Stimulated activated CD4-positive, alpha-beta T cell treated with anti-CD3 and anti-CD28 coated beads, TNF-alpha, amount 100 ng/mL, for 48 hours (primary cell): Measurements from ENCODE around the gene NEU4.
"Not testable (repeated sequence)": the region's sequence is repeated elsewhere in the genome, so short reads cannot be mapped to it uniquely, and the experiment has no call there.

ENCODE experiments used
- DNase-seq, 3 donors: peaks; one replicate each; pipeline ENCODE4 v3.0.0-alpha.2; 2020; ENCODE audit warnings: low read depth in 3 of 3

NEU4 gene

DNA sequence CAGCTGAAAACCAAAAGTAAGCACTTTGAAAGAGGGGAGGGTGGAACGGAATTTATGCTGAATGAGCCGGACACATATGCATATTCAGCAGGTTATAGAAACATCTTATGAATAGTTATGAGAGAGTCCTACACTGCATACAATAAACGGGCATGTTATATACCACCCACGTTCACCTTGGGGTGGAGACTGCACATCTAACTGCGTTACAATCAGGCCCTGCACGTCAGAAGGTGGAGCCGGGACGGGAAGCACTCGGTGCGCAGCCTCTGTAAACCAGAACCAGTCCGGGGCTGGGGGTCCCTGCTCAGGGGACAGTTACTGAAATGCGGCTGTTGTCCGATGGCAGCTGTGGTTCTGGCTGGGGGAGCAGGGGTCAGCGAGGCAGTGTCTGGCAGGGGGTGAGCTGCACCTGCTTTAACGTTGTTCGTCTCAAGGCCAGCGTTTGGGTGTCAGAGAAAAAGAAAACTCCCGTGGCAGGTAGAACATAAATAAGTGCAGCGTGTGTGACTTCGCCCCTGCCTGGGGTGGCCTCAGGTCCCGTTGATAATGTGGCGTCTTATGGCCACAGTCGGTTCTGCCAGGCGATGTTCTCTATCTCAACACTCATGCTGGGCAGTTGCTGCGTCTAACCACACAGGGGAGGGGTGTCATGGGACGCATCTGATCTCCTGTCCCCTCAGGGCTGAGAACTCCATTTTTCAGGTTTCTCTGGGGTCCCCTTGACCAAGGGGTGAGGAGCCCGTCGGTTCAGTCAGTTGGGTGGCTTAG is 24.9 kb downstream of the NEU4 start:
- DNase-seq, result not testable (repeated sequence)

DNA sequence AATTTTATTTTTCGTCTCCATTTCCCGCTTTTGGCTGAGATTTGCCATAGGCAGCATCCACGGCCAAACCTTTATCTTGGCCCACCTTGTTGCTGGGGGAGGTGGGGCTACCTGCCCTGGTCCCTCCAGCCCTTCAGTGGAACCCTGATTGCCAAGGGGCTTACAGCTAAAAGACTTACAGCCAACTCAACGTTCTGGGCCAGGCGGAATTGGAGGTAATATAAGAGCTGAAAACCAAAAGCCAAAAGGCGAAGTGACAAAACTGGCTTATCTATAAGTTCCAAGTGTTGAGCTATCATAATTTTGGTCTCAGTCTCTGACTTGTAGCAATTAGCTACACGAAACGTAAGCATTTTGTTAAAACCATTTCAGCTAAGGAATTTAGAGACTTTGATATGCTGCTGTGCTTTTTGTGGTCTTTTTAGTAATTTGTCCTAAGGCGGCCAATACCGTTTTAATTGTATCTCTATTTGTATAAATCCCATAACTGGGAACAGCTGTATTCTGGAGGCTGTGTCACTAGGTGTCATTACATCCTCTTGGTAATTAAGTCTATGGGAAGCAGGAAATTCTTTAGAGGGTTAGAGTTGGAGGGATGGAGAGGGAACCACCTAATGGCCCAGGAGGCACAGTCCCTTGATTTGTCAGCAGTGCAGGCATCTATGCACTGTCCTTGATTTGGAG is 25.7 kb downstream of the NEU4 start:
- no peak for DNase-seq

DNA sequence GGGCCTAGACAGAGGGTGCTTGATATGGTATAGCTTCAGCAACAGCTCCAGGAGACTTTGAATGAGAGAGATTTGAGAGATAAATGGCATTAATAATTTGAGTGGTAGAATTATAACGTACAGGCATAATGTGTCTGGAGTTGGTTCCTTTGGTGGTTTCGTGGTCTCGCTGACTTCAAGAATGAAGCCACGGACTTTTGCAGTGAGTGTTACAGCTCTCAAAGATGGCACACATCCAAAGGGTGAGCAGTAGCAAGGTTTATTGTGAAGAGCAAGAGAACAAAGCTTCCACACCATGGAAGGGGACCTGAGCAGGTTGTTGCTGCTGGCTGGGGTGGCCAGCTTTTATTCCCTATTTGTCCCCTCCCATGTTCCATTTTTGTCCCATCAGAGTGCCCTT is 26.6 kb downstream of the NEU4 start:
- no peak for DNase-seq

DNA sequence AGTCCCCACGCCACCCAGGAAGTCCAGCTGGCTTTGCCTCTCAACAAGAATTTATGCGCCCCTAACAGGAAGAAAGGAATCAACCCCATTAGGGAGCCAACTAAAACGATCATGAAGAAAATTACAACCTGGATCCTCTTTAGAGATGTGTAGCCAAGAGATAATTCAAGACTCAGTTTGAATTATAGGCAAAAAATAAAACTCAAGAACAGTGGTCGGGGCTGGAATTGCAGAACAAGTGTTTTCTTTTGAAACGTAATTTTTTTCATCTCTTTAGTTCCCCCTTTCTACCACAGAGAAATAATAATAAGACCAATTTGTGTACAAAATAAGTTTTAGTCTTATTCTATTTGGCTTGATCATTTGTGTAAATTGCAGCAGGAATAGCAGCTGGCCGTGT is 27.3 kb downstream of the NEU4 start:
- no peak for DNase-seq

DNA sequence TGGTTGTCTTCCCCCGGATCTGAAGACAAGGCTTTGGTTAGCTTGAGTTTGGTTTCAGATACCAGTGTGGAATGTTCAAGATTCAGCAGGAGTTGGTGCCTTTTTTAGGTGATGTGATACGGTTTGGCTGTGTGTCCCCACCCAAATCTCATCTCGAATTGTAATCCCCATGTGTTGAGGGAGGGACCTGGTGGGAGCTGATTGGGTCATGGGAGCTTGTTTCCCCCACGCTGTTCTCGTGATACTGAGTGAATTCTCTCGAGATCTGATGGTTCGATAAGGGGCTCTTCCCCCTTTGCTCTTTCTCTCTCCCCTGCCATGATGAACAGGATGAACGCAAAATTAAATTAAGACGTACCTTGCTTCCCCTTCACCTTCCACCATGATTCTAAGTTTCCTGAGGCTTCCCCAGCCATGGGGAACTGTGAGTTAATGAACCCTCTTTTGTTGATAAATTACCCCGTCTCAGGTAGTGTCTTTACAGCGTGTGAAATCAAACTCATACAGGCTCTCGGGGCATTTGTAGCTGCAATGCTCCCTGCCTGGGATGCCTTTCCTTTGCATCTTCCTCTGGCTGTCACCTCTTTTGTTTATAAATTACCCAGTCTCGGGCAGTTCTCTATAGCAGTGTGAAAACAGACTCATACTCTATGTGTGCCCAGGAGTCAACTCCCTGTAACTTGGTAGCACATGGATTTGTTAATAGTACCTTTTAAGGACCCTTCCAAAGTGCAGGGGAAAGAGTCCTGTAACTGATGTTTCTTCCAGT is 28.4 kb downstream of the NEU4 start:
- no peak for DNase-seq

DNA sequence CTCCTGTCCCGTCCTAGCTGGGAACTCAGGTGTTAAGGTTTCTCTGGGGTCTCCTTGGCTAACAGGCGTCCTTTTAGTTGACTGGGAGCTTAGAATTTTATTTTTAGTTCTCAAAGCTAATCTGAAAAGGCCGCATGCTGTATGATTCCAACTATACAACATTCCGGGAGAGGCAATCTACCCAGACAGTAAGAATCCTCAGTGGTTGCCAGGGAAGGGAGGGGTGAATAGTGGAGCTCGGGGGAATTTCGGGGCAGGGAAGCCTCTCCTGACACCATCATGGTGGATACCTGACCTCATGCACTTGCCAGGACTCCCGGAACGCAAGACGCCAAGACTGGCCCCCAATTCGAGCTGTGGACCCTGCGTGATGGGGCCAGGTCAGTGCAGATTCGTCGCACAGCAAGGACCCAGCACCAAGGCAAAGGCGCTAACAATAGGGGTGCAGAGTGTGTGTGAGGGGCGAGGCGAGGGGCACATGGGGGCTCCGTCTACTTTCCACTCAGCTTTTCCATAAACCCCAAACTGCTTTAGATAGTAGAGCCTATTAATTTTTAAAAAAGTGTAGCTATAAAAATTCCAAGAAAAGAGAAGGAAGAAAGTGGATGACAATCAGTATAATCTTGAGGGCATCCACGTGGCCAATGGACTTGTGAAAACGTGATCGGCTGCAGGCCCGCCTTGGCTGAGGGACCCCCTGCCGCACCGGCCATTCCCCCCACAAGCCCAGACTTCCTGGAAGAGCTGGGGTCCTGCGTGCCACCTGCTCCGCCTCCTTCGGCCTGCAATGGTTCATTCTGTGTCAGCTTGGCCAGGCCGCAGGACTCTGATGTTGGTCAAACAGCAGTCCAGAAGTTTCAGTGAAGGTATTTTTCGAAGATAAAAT is 32.4 kb downstream of the NEU4 start:
- no peak for DNase-seq

DNA sequence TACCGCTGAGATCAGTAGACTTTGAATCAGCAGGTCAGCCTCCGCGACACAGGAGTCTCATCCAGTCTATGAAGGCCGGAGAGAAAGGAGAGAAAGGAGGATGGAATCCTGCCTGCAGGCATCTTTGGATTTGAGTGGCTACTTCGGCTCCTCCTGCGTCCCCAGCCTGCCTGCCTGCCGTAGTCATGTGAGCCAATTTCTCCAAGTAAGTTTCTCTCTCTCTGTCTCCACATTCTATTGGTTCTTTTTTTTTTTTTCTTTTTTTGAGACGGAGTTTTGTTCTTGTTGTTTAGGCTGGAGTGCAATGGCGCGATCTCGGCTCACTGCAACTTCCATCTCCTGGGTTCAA is 33.0 kb downstream of the NEU4 start:
- no peak for DNase-seq

DNA sequence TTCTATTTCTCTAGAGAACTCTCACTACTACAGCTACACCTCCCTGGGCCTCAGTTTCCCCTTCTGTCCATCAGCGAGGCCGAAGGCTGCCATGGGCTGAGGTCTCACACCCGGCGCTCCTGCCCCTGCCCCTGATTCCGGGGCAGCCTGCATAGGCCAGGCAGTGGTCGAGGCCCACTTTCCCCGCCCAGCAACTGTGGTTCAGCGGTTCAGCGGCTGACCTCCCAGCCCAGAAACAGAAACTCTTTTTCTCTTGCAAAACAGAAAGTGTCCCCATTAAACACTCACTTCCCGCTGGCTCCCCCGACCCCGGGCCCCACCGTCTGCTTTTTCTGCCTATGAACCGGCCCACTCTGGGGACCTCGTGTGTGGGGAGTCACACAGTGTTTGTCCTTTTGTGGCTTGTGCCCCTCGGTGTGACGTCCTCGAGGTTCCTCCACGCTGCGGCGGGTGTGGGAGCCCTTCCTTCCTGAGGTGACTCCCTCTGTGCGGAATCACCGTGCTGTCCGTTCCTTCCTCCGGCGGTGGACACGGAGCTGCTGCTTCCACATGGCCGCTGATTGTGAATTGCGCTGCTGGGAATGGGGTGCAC is 33.7 kb downstream of the NEU4 start:
- DNase-seq, result peak in 1 of 3 donors; percentile 21

DNA sequence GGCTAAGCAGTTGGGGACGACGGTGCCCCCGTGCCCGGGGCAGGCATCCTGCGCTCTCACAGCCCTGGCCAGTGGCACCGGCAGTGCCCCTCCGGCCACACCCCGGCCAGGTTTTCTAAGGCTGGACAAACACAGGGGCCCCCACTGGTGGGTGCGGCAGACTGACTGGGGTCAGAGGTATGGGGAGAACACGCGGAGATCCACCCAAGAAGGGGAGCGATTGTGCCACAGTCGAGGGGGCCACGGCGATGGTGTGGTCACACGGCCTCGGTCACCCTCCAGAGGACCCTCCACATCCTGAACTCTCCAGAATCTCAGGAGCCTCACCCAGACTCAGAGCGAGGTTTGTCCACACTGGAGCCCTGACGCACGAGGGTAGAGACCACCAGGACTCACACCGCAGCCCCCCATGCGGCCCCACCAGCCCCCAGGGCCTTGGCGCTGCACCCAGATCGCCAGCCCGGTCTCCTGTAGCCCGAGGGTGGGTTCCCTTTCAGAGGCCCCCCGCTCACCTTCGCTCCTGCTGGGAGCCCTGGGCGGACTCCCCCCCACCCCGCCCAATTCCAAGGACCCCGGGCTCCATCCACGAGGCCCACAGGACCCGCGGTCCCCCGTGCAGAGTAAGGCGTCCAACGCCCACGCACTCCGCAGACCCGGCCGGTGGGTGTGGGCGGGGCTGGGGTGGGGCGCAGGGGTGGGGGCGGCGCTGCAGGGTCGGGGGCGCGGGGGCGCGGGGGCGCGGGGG is 34.5 kb downstream of the NEU4 start:
- DNase-seq, result no peak

DNA sequence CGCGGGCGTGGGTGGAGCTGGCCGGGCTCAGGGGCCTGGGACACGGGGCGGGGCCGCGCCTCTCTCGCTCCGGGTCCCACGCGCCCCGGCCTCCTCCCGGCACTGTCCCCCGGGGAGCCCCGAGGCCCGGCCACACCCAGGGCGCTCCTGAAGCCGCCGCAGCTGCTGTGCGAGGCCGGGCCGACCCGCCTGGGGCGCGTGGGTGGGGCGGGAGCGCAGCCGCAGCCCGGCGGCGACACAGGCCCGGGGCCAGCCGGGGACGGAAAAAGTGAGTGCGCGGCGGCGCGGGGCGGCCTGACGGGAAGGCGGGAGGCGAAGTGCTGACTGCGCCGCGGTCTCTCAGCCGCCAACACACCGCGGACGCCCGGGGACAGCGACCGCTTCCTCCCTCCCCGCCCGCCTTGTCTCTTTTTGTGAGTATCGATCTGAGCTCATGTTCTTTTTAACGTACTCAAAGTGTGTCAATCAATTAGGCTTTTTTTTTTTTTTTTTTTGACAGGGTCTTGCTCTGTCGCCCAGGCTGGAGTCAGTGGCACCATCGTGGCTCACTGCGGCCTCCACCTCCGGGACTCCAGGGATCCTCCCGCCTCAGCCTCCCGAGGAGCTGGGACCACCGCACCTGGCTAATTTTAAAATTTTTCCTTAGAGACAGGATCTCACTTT is 35.2 kb downstream of the NEU4 start:
- DNase-seq, result peak; percentile 78 to 84 (median 80)

DNA sequence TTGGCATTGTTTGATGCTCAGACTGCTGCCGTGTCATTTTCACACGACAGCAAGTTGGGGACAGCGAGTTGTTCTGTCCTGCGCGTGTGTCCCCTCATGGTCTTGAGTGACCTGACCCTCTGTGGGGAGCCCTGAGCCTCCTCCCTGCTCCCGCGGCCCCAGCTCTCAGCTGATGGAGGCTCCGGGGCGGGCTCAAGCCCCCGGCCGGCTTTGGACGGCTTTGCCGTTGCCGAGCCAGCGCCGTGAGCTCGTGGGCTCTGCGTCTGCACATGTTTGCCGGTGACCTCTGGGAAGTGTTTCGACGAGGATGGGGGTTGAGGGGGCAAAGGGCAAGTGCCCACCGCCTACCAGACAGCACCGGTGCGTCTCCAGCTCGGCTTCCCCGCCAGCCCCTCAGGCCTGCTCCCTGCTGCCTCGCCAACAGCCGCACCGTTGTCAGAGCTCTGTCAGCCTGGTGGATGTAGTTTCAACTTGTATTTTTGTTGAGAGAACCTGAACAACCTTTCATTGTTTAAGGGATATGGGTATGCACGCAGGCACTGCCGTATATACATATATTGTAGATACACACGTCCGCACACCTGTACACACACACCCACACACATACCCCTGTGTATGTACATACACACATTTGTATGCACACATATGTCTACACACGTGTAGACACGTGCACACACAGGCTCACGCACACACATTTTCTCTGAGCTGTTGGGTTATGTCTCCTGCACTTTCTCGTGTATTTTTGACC is 36.0 kb downstream of the NEU4 start:
- no peak for DNase-seq

DNA sequence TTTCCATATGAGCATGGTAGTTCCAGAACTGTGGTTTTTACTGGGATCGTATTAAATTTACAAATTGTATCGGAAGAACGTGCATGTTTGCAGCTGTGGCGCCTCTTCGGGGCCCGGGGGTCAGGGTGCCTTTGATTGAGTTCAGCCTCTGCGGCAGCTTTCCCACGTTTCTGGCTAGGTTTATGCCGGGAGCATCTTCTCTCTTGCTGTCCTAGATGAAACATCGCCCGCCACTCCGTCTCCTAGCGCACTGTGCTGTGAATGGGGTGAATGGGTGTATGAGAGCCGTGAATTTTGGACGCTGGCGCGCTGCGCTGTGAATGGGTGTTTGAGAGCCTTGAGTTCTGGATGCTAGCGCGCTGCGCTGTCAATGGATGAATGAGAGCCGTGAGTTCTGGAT is 37.4 kb downstream of the NEU4 start:
- no peak for DNase-seq

DNA sequence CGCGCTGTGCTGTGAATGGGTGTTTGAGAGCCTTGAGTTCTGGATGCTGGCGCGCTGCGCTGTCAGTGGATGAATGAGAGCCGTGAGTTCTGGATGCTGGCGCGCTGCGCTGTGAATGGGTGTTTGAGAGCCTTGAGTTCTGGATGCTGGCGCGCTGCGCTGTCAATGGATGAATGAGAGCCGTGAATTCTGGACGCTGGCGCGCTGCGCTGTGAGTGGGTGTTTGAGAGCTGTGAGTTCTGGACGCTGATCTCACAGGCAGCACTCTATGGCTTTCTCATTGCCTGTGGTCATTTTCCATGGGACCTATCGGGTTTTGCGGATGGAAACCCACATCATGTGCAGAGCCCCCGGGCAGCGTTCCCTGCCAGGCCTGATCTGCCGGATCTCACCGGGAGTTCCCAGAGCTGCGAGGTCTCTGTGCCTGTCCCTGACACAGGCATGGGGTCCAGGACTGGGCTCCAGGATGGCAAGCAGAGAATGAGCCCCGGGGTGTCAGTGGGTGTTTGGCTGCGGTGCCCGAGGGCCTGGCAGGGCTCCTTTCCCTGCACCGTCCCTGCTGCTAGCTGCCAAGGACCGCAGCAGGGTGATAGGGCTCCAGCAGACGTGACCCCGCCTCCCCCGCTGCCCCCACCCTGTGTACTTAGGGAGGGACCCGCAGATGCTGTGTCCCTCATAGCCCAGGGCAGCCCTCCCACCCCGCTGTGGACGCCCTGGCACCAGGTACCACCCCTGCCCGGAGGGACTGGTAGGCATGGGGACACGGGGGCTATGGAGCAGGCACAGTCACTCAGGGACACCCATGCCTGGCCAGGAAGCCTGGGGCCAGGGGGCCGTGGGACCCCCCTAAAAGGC is 40.0 kb downstream of the NEU4 start:
- DNase-seq, result no peak

DNA sequence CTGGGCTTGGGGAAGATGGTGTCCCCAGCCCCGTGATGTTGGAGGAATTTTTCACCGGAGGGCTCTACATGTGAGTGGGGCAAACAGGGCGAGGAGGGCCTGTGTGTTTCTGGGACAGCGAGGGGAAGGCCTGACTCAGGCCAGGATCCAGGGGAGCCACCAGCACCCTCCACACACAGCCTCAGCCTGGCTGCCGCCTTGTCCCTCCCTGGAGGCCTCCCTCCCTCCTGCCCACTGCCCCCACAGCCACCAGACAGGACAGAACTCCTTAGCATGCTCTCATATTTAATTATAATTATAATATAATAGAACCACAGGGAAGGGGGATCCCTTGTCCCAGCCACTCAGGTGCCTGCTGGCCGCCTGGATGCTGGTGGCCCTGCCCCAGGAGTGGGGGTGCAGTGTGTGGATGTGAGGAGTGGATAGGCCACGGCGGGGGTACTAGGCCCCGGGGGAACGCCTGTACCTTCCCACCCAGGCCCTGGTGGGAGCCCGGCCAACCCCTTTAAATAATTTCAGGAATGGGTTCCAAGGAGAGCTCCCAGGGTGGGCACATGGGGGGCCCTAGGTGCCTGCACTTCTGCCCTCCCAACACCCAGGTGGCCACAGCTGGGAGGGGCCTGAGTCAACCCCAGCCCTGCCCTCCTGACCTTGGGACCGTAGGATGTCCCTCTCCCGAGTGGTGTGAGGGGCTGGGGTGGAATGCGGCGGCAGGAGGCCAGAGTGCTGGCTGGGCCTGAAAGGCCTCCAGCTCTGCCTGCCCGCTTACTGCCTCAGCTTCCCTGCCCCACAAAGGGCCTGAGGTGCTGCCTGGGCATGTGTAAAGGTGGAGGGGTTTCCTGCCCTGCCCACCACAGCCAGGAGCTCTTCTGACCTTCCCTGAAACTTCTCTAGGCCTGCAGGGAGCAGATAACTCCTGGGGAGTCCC is 40.9 kb downstream of the NEU4 start:
- no peak for DNase-seq

DNA sequence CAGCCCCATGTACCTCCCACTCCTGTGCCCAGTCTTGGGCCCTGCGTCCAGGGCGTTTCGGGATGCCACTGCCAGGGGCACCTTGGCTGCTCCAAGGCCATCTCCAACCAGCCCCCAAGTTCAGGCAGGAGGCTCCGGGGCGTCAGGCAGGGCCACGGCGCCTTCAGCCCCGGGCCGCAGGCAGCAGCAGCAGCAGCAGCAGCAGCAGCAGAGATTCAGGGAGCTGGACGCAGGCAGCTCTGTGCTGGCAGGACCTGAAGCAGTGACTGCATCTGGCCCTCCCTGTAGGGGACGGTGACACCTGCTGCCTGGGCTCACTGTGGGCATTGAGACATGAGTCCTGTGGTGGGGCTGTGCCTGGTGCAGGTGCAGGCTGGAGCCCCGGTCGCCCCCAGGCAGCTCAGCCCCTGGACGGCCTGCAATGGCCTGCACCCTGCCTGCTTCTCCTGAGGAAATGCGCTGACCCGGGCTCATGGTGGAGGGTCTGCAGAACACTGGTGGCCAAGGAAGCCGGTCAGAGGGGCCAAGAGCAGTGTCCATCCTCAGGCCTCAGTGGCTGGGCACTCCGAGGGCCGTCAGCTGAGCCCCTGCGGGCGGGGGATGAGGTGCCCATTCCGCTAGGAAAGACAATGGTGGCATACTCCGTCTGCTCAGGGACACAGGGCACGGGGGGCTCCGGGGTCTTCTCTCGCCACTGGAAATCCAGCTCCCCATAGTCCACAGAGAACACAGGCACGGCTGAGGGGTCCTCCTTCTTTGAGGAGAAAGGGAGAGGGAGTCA is 41.7 kb downstream of the NEU4 start:
- DNase-seq, result no peak

DNA sequence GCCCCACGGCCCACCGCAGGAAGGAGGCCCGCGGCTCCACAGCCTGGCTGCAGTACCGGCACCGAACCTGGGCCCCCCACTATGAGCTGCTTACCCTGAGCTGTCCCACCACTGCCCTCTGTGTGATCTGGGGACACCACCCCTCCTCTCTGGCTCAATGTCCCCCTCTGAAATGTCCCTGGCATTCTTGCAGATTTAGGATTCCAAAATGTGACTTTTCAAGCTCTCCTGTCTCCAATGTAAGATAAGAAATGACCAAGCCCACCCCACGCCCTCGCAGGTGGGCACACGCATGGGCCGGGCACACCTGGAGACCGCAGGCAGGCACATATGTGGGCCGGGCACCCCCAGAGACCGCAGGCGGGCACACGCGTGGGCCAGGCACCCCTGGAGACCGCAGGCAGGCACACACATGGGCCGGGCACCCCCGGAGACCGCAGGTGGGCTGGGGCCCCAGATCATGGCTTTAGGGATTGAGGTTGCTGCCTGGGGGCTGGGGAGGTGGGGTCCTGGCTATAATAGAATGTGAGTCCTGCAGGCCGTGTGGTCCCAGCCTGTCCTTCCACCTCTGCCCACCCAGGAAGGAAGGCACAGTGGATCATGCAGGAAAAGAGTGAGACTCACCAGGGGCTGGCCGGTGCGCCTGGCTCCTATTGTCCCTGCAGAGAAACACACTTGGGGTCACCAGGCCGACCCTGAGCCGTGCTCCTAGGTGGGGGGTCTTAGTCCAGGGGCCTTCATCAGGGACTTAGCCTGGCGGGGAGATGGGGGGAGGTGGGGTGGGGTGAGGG is 42.5 kb downstream of the NEU4 start:
- no peak for DNase-seq
